OCI-LY1 (cell line): Measurements from ENCODE around the gene ANKUB1.

Experiments used
- H2AFZ ChIP-seq: fragments of 200-600 bp; sonication (generic), shearing (Covaris generic); 2 replicates; pipeline ENCODE4 v1.6.0; 2014; ENCODE audit warnings: antibody characterized with exemption, mild to moderate bottlenecking, low read length
- H3F3A ChIP-seq: fragments of 200-600 bp; sonication (generic), shearing (Covaris generic); 2 replicates; pipeline ENCODE4 v1.6.0; 2014; ENCODE audit warnings: mild to moderate bottlenecking, antibody characterized with exemption, low read length, moderate library complexity; ENCODE audit not compliant: insufficient read depth
- H3K27ac ChIP-seq: fragments of 200-600 bp; sonication (generic); 2 replicates; pipeline ENCODE4 v1.5.1; 2014; ENCODE audit warnings: low read length, mixed run types, mild to moderate bottlenecking, low read depth; ENCODE audit not compliant: poor library complexity, severe bottlenecking
- H3K27me3 ChIP-seq: fragments of 200-600 bp; sonication (generic); 2 replicates; pipeline ENCODE4 v1.6.0; 2014; ENCODE audit warnings: antibody characterized with exemption, mild to moderate bottlenecking, low read length, moderate library complexity; ENCODE audit not compliant: insufficient read depth
- H3K36me3 ChIP-seq: fragments of 200-600 bp; sonication (generic); 2 replicates; pipeline ENCODE4 v1.6.1; 2014; ENCODE audit warnings: mild to moderate bottlenecking, antibody characterized with exemption, low read length, moderate library complexity, mixed read lengths; ENCODE audit not compliant: insufficient read depth
- H3K4me1 ChIP-seq: fragments of 200-600 bp; sonication (generic); 2 replicates; pipeline ENCODE4 v1.5.1; 2014; ENCODE audit warnings: mild to moderate bottlenecking, low read length, moderate library complexity; ENCODE audit not compliant: insufficient read depth, severe bottlenecking
- H3K4me2 ChIP-seq: fragments of 200-600 bp; sonication (generic), shearing (Covaris generic); 2 replicates; pipeline ENCODE4 v1.6.1; 2014; ENCODE audit warnings: low read length
- H3K4me3 ChIP-seq: fragments of 200-600 bp; sonication (generic); 2 replicates; pipeline ENCODE4 v1.5.1; 2014; ENCODE audit warnings: low read length, low read depth, mild to moderate bottlenecking, mixed read lengths; ENCODE audit not compliant: poor library complexity, severe bottlenecking
- H3K79me2 ChIP-seq: fragments of 200-600 bp; shearing (Covaris generic); 2 replicates; pipeline ENCODE4 v1.6.1; 2016; ENCODE audit warnings: mixed run types, low read length, mixed read lengths; ENCODE audit not compliant: insufficient read depth
- H3K9ac ChIP-seq: fragments of 200-600 bp; sonication (generic), shearing (Covaris generic); 2 replicates; pipeline ENCODE4 v1.6.1; 2014; ENCODE audit warnings: mild to moderate bottlenecking, low read length, mixed read lengths
- H3K9me2 ChIP-seq: fragments of 200-600 bp; sonication (generic), shearing (Covaris generic); 2 replicates; pipeline ENCODE4 v1.6.1; 2014; ENCODE audit warnings: low read depth, mild to moderate bottlenecking, low read length, mixed read lengths
- H3K9me3 ChIP-seq: fragments of 200-600 bp; shearing (Covaris generic); 2 replicates; pipeline ENCODE4 v1.6.1; 2014; ENCODE audit warnings: low read length, mixed read lengths
- H4K20me1 ChIP-seq: fragments of 200-600 bp; sonication (generic), shearing (Covaris generic); 2 replicates; pipeline ENCODE4 v1.6.0; 2016; ENCODE audit warnings: mild to moderate bottlenecking, low read length; ENCODE audit not compliant: insufficient read depth
- EZH2 ChIP-seq: fragments of 200-600 bp; sonication (generic), shearing (Covaris generic); IDR thresholded peaks from 2 replicates; pipeline ENCODE4 v1.8.0; 2017; ENCODE audit warnings: borderline replicate concordance, mixed run types, mild to moderate bottlenecking, antibody characterized with exemption, low read length, moderate library complexity, mixed read lengths
- TF ChIP-seq, protein P1 (sequence below): fragments of 200-600 bp; sonication (generic), shearing (Covaris generic); IDR thresholded peaks from 2 replicates; pipeline ENCODE4 v1.5.1; 2017; ENCODE audit warnings: mild to moderate bottlenecking, antibody characterized with exemption, low read length, moderate library complexity, mixed read lengths

ANKUB1 gene

DNA sequence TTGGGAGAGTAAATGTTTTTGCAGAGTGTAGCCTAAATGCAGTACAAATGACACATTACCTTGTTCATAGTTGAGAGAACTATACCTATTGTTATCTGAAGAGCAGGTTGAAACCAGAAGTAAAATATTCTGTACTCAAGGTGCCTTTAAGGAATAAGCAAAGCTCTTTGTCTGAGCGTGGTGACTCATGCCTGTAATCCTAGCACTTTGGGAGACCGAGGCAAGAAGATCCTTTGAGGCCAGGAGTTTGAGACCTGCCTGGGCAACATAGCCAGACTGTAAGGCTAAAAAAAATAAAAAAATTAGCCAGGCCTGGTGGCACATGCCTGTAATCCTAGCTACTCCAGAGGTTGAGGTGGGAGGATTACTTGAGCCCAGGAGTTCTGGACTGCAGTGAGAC, 18.5 kb upstream of the ANKUB1 start:
- Histone ChIP-seq H3K4me2 (no peak overlapping the region), H3K27ac (no peak overlapping the region), H3K9ac (no peak overlapping the region), H3K9me2 (no peaks in the 10 kb centered on the region), H3K27me3 (no peaks in the 10 kb centered on the region), H3K79me2 (peaks cover 23% of the 10 kb centered on the region), H3F3A (no peaks in the 10 kb centered on the region), H3K9me3 (no peaks in the 10 kb centered on the region), H4K20me1 (no peaks in the 10 kb centered on the region), H3K4me1 (peaks cover 40% of the 10 kb centered on the region), H3K4me3 (no peak overlapping the region), H2AFZ (no peak overlapping the region), H3K36me3 (0 out of 2 replicates have a peak, but pooled peaks cover 2% of the 10 kb centered on the region)
- TF ChIP-seq, protein P1, sequence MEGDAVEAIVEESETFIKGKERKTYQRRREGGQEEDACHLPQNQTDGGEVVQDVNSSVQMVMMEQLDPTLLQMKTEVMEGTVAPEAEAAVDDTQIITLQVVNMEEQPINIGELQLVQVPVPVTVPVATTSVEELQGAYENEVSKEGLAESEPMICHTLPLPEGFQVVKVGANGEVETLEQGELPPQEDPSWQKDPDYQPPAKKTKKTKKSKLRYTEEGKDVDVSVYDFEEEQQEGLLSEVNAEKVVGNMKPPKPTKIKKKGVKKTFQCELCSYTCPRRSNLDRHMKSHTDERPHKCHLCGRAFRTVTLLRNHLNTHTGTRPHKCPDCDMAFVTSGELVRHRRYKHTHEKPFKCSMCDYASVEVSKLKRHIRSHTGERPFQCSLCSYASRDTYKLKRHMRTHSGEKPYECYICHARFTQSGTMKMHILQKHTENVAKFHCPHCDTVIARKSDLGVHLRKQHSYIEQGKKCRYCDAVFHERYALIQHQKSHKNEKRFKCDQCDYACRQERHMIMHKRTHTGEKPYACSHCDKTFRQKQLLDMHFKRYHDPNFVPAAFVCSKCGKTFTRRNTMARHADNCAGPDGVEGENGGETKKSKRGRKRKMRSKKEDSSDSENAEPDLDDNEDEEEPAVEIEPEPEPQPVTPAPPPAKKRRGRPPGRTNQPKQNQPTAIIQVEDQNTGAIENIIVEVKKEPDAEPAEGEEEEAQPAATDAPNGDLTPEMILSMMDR = no peak
- TF ChIP-seq EZH2 = no peak

DNA sequence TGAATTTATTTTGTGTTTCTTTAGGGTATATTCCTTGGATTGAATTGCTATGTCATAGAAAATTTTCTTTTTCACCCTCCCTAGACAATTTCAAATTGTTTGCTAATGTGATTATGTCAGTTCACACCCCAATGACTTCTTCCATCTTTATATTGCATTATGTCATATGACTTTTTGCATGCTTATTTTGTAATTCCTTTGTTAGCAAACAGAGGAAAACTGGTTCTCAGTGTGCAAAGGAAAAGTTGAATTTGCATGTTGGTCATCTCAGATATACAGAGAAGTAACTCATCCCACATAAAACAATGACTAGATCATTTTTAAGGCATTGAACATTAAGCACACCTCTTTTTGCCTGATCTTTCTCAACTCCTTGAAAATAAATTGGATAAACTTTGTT, 17.3 kb upstream of the ANKUB1 start:
- H3K36me3 ChIP-seq = no peaks in the 10 kb centered on the region
- peaks cover 28% of the 10 kb centered on the region for H3K4me1 ChIP-seq
- peaks cover 11% of the 10 kb centered on the region for H3K79me2 ChIP-seq
- no peak overlapping the region for H3K4me2 ChIP-seq
- H4K20me1 ChIP-seq = no peaks in the 10 kb centered on the region
- no peak overlapping the region for H2AFZ ChIP-seq
- H3F3A ChIP-seq = no peaks in the 10 kb centered on the region
- no peaks in the 10 kb centered on the region for H3K9me3 ChIP-seq
- H3K9me2 ChIP-seq = no peaks in the 10 kb centered on the region
- no peak overlapping the region for H3K9ac ChIP-seq
- no peak overlapping the region for H3K4me3 ChIP-seq
- TF ChIP-seq, protein P1 = no peak
- no peak for TF ChIP-seq EZH2
- no peaks in the 10 kb centered on the region for H3K27me3 ChIP-seq
- no peak overlapping the region for H3K27ac ChIP-seq

DNA sequence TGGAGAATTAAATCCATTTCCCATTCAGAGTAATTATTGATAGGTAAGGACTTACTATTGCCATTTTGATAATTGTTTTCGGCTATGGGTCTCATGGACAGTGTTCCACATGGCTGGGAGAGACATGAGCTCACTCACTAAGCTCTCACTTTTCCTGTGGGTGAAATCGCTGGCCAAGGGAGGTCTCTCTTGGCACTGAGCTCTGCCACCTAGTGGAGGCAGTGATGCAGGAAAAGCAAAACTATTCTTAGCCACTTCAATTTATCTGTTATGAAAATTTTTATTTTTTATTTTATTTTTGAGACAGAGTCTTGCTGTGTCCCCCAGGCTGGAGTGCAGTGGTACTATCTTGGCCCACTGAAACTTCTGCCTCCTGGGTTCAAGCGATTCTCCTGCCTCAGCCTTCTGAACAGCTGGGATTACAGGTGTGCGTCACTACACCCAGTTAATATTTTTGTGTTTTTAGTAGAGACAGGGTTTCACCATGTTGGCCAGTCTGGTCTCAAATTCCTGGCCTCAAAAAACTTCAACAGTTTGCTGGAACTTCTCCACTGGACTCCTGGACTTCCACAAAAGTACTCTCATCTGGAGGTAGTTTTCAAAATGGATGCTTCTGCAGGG, 16.0 kb upstream of the ANKUB1 start:
- H2AFZ ChIP-seq = peak overlapping the region; percentile 86
- H3K36me3 ChIP-seq = no peaks in the 10 kb centered on the region
- H3K9me2 ChIP-seq = no peaks in the 10 kb centered on the region
- H3K9me3 ChIP-seq = no peaks in the 10 kb centered on the region
- H3K27me3 ChIP-seq = no peaks in the 10 kb centered on the region
- TF ChIP-seq, protein P1 = peak; percentile 80
- TF ChIP-seq EZH2 = no peak
- H3K4me1 ChIP-seq = peaks cover 21% of the 10 kb centered on the region
- no peak overlapping the region for H3K27ac ChIP-seq
- H3K79me2 ChIP-seq = no peaks in the 10 kb centered on the region
- H3F3A ChIP-seq = no peaks in the 10 kb centered on the region
- peak overlapping the region; percentile 7 for H3K4me3 ChIP-seq
- H4K20me1 ChIP-seq = no peaks in the 10 kb centered on the region
- H3K9ac ChIP-seq = no peak overlapping the region
- peak overlapping the region; percentile 50 for H3K4me2 ChIP-seq
